ENCODE results near the gene RNF224. TPM values are rescaled to one million over a fixed set of nuclear protein-coding genes. Genes with fewer than 3 reads are reported as not detected.
"Not testable (repeated sequence)": the region's sequence is repeated elsewhere in the genome, so short reads cannot be mapped to it uniquely, and the experiment has no call there.

RNF224 gene
- total and polyA plus RNA-seq, 7 experiments from 2014 or later = 0.12 TPM; not detected in 6

- H3K27me3 ChIP-seq (ENCODE audit: control insufficient read depth in 2 of 2, insufficient read depth in 2 of 2, low read length in 2 of 2) = no peaks in the 10 kb centered on the region
- DNase-seq (peak; percentile 89 to 100 (median 95)), ATAC-seq (peak; percentile 97)
- Mint-ChIP-seq H3K9me3 (peaks cover 0 to 1% (median 0%) of the 10 kb centered on the region in 11 donors), H3K4me3 (peak within 1 kb of the TSS; percentile 79 to 94 (median 88)), H3K27ac (peak within 1 kb of the TSS in 7 of 9 donors; percentile 65 to 91 (median 82)), H3K27me3 (no peaks in the 10 kb centered on the region), H3K36me3 (peaks cover 0 to 8% (median 0%) of the 10 kb centered on the region in 5 donors), H3K4me1 (peaks cover 0 to 22% (median 17%) of the 10 kb centered on the region in 7 donors)
- H3K4me3 ChIP-seq (ENCODE audit: low read length) = peak within 1 kb of the TSS; percentile 91
- H3K9me3 ChIP-seq (ENCODE audit: control insufficient read depth in 2 of 3, low read length in 3 of 3) = no peaks in the 10 kb centered on the region
- intact Hi-C loops (cut with micrococcal nuclease) = loop anchor here (1.0 to 2.0 kb wide), 7 partner anchors 14 to 311 kb away; partner anchors contain the start of genes TUBB4B (in 2 of the 2), ANAPC2 (in 1 of the 2), FBXW5 (in 1 of the 2) and NDOR1 (in 1 of the 2)
- POLR2A ChIA-PET = interaction anchor here (0.7 to 9.5 kb wide), 9 partner anchors 11 to 846 kb away, joined by 3 to 168 read pairs (median 5); partner anchors contain the start of genes ANAPC2, EXD3, NOXA1 and RNF208
- CTCF ChIA-PET = interaction anchor here (0.9 to 2.6 kb wide), 3 partner anchors 13 to 18 kb away, joined by 5 to 9 read pairs (median 5); partner anchors contain the start of gene TUBB4B
- peaks cover 0 to 31% (median 0%) of the 10 kb centered on the region in 3 experiments for H3K36me3 ChIP-seq (ENCODE audit: control insufficient read depth in 2 of 3, insufficient read depth in 3 of 3, low read length in 3 of 3)
- peak within 1 kb of the TSS; percentile 70 for H3K27ac ChIP-seq (ENCODE audit: low read depth, low read length)
- H3K4me1 ChIP-seq (ENCODE audit: control insufficient read depth in 2 of 2, insufficient read depth in 2 of 2, low read length in 2 of 2) = peaks cover 11% of the 10 kb centered on the region in 2 donors
These were observed 27.5 kb downstream of the RNF224 start, which contains the start of gene NELFB for GRCh38 chr9:137254624-137255447. Gene NELFB (plus strand): TSS chr9:137255327.

- Mint-ChIP-seq H3K36me3 (peaks cover 0 to 8% (median 0%) of the 10 kb centered on the region in 5 donors), H3K4me3 (peak overlapping the region; percentile 79 to 94 (median 88)), H3K4me1 (peaks cover 0 to 22% (median 17%) of the 10 kb centered on the region in 7 donors), H3K9me3 (peaks cover 0 to 1% (median 0%) of the 10 kb centered on the region in 11 donors), H3K27ac (peak overlapping the region in 5 of 9 donors; percentile 65 to 91 (median 79)), H3K27me3 (no peaks in the 10 kb centered on the region)
- Histone ChIP-seq H3K27me3 (ENCODE audit: control insufficient read depth in 2 of 2, insufficient read depth in 2 of 2, low read length in 2 of 2) (no peaks in the 10 kb centered on the region), H3K9me3 (ENCODE audit: control insufficient read depth in 2 of 3, low read length in 3 of 3) (no peaks in the 10 kb centered on the region), H3K4me3 (ENCODE audit: low read length) (peak overlapping the region; percentile 91), H3K4me1 (ENCODE audit: control insufficient read depth in 2 of 2, insufficient read depth in 2 of 2, low read length in 2 of 2) (peaks cover 11% of the 10 kb centered on the region in 2 donors), H3K36me3 (ENCODE audit: control insufficient read depth in 2 of 3, insufficient read depth in 3 of 3, low read length in 3 of 3) (peaks cover 0 to 31% (median 0%) of the 10 kb centered on the region in 3 experiments), H3K27ac (ENCODE audit: low read depth, low read length) (peak overlapping the region; percentile 70)
- intact Hi-C loops (cut with micrococcal nuclease) = loop anchor here (1.0 to 2.0 kb wide), 7 partner anchors 14 to 311 kb away; partner anchors contain the start of genes TUBB4B (in 2 of the 2), ANAPC2 (in 1 of the 2), FBXW5 (in 1 of the 2) and NDOR1 (in 1 of the 2)
- POLR2A ChIA-PET = interaction anchor here (0.7 to 9.5 kb wide), 13 partner anchors 10 to 847 kb away, joined by 3 to 168 read pairs (median 4); partner anchors contain the start of genes ANAPC2, EXD3, MAN1B1 and NOXA1
- CTCF ChIA-PET = interaction anchor here (0.8 to 2.6 kb wide), 3 partner anchors 15 to 19 kb away, joined by 4 to 9 read pairs (median 6); partner anchors contain the start of gene TUBB4B
- DNase-seq (peak in 1 of 9 donors; percentile 24), ATAC-seq (no peak)
These were observed 28.3 kb downstream of the RNF224 start for GRCh38 chr9:137255448-137256114.

- intact Hi-C loops (cut with micrococcal nuclease) = no loop called here
- H3K9me3 ChIP-seq (ENCODE audit: control insufficient read depth in 2 of 3, low read length in 3 of 3) = no peaks in the 10 kb centered on the region
- DNase-seq (no peak), ATAC-seq (no peak)
- Mint-ChIP-seq H3K4me1 (peaks cover 0 to 22% (median 17%) of the 10 kb centered on the region in 7 donors), H3K27ac (peak overlapping the region in 2 of 9 donors; percentile 51 to 60), H3K9me3 (peaks cover 0 to 1% (median 0%) of the 10 kb centered on the region in 11 donors), H3K27me3 (no peaks in the 10 kb centered on the region), H3K4me3 (peak overlapping the region; percentile 79 to 94 (median 88)), H3K36me3 (peaks cover 0 to 8% (median 0%) of the 10 kb centered on the region in 5 donors)
- POLR2A ChIA-PET = interaction anchor here (0.7 to 9.5 kb wide), 10 partner anchors 9 to 275 kb away, joined by 3 to 168 read pairs (median 4); partner anchors contain the start of genes MAN1B1, TPRN and TUBB4B
- H3K4me1 ChIP-seq (ENCODE audit: control insufficient read depth in 2 of 2, insufficient read depth in 2 of 2, low read length in 2 of 2) = peaks cover 11% of the 10 kb centered on the region in 2 donors
- CTCF ChIA-PET = interaction anchor here (0.6 to 1.4 kb wide), 4 partner anchors 15 to 449 kb away, joined by 3 to 6 read pairs (median 4); partner anchors contain the start of genes RABL6 and TUBB4B
- peak overlapping the region; percentile 91 for H3K4me3 ChIP-seq (ENCODE audit: low read length)
- no peaks in the 10 kb centered on the region for H3K27me3 ChIP-seq (ENCODE audit: control insufficient read depth in 2 of 2, insufficient read depth in 2 of 2, low read length in 2 of 2)
- no peak overlapping the region for H3K27ac ChIP-seq (ENCODE audit: low read depth, low read length)
- H3K36me3 ChIP-seq (ENCODE audit: control insufficient read depth in 2 of 3, insufficient read depth in 3 of 3, low read length in 3 of 3) = peaks cover 0 to 31% (median 0%) of the 10 kb centered on the region in 3 experiments
These were observed 29.1 kb downstream of the RNF224 start for GRCh38 chr9:137256362-137256761.

- Mint-ChIP-seq H3K9me3 (peaks cover 0 to 1% (median 0%) of the 10 kb centered on the region in 11 donors), H3K27ac (no peak overlapping the region), H3K27me3 (no peaks in the 10 kb centered on the region), H3K4me3 (peak overlapping the region in 9 of 10 donors; percentile 42 to 94 (median 88)), H3K36me3 (peaks cover 0 to 12% (median 4%) of the 10 kb centered on the region in 5 donors), H3K4me1 (peaks cover 0 to 22% (median 17%) of the 10 kb centered on the region in 7 donors)
- CTCF ChIA-PET = interaction anchor here (1.2 to 1.4 kb wide), 2 partner anchors 17 to 20 kb away, joined by 4 to 6 read pairs; no protein-coding TSS in a partner anchor
- Histone ChIP-seq H3K27me3 (ENCODE audit: control insufficient read depth in 2 of 2, insufficient read depth in 2 of 2, low read length in 2 of 2) (no peaks in the 10 kb centered on the region), H3K27ac (ENCODE audit: low read depth, low read length) (no peak overlapping the region), H3K4me1 (ENCODE audit: control insufficient read depth in 2 of 2, insufficient read depth in 2 of 2, low read length in 2 of 2) (peaks cover 11% of the 10 kb centered on the region in 2 donors), H3K9me3 (ENCODE audit: control insufficient read depth in 2 of 3, low read length in 3 of 3) (no peaks in the 10 kb centered on the region), H3K4me3 (ENCODE audit: low read length) (no peak overlapping the region), H3K36me3 (ENCODE audit: control insufficient read depth in 2 of 3, insufficient read depth in 3 of 3, low read length in 3 of 3) (peaks cover 0 to 31% (median 0%) of the 10 kb centered on the region in 3 experiments)
- POLR2A ChIA-PET = interaction anchor here (1.1 to 9.5 kb wide), 7 partner anchors 9 to 128 kb away, joined by 3 to 168 read pairs (median 4); partner anchors contain the start of genes TPRN and TUBB4B
- ATAC-seq (no peak), DNase-seq (no peak)
- intact Hi-C loops (cut with micrococcal nuclease) = no loop called here
These were observed 29.6 kb downstream of the RNF224 start for GRCh38 chr9:137256856-137257255.

DNA sequence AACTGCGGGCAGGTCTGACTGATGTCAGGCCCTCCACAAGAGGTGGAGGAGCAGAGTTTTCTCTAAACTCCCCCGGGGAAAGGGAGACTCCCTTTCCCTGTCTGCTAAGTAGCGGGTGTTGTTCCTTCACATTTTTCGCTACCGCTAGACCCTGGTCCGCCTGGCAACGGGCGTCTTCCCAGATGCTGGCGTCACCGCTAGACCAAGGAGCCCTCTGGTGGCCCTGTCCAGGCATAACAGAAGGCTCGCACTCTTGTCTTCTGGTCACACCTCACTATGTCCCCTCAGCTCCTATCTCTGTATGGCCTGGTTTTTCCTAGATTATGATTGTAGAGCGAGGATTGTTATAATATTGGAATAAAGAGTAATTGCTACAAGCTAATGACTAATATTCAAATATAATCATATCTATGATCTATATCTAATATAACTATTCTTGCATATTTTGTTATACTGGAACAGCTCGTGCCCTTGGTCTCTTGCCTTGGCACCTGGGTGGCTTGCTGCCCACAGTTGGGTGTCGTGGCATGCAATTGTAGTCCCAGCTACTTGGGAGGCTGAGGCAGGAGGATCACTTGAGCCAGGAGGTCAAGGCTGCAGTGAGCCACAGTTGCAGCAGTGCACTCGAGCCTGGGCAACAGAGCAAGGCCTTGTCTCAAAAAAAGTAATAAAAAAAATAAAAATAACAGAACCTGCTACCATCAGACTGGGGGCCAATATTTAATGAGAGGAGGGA is 35.0 kb downstream of the RNF224 start:
- H3K27ac ChIP-seq (ENCODE audit: low read depth, low read length); POLR2A ChIA-PET; H3K4me3 ChIP-seq (ENCODE audit: low read length); H3K4me3 Mint-ChIP-seq; H3K4me1 ChIP-seq (ENCODE audit: control insufficient read depth in 2 of 2, insufficient read depth in 2 of 2, low read length in 2 of 2); H3K4me1 Mint-ChIP-seq; H3K27me3 Mint-ChIP-seq; H3K9me3 ChIP-seq (ENCODE audit: control insufficient read depth in 2 of 3, low read length in 3 of 3); H3K27ac Mint-ChIP-seq; H3K27me3 ChIP-seq (ENCODE audit: control insufficient read depth in 2 of 2, insufficient read depth in 2 of 2, low read length in 2 of 2); H3K9me3 Mint-ChIP-seq; ATAC-seq: not testable (repeated sequence)
- CTCF ChIA-PET = interaction anchor here (1.4 kb wide), 1 partner anchor 26 kb away, joined by 3 read pairs; no protein-coding TSS in a partner anchor
- DNase-seq = peak in 1 of 9 donors; percentile 3
- intact Hi-C loops (cut with micrococcal nuclease) = loop anchor here in 1 of 2 donors (1.0 kb wide), 1 partner anchor 26 kb away; no protein-coding TSS in a partner anchor
- peaks cover 0 to 58% (median 4%) of the 10 kb centered on the region in 3 experiments for H3K36me3 ChIP-seq (ENCODE audit: control insufficient read depth in 2 of 3, insufficient read depth in 3 of 3, low read length in 3 of 3)
- peaks cover 0 to 19% (median 6%) of the 10 kb centered on the region in 5 donors for H3K36me3 Mint-ChIP-seq
